ENCODE results near the gene QTRT2.

The QTRT2 gene

DNA sequence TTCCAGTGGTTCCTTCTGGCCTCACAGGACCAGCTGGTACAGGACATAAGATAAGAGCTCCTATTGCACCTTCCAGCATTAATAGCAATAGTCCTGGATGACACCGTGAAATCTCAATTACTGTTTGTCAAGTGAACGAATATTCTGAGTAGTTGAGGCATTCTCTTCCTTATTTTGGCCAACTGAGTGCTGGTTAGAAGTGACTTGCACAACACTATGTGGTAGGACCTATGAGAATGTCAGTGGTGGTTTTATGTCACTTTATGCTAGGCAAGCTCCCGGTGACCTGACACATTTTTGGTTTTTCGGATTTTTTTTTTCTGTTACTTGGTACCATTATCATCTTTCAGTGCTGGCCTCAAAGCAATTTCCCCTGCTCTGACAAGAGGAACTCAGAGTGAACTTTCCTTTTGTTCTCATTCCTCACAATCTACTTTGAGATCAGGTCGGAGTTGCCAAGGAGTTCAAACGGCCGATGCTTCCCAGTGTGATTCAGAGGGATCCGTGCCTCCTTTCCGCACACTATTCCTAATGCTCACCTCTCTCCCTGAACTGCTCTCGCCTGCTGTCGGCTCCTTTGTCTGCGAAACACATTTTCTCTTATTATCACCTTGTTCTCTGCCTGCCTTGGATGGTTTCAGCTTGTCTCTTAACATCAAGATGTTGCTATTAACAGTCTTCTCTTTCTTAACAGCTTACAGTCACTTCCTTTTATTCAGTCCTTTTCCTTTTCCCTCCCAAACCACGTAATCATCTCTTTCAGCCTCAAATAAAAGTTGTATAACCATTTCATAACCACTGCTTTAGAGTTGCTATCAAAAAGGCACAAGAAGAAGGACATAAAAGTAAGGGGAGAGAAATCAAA lies 35.8 kb downstream of the QTRT2 start:
- Histone ChIP-seq H3K9me3 (ENCODE audit: severe bottlenecking) (peaks cover 4% of the 10 kb centered on the region), H3K27ac (no peak overlapping the region), H3K36me3 (peaks cover 8% of the 10 kb centered on the region), H3K4me3 (ENCODE audit: low read depth, low read length) (no peak overlapping the region), H3K27me3 (ENCODE audit: insufficient read depth, low read depth, severe bottlenecking) (no peaks in the 10 kb centered on the region)
- TF ChIP-seq, protein P1, sequence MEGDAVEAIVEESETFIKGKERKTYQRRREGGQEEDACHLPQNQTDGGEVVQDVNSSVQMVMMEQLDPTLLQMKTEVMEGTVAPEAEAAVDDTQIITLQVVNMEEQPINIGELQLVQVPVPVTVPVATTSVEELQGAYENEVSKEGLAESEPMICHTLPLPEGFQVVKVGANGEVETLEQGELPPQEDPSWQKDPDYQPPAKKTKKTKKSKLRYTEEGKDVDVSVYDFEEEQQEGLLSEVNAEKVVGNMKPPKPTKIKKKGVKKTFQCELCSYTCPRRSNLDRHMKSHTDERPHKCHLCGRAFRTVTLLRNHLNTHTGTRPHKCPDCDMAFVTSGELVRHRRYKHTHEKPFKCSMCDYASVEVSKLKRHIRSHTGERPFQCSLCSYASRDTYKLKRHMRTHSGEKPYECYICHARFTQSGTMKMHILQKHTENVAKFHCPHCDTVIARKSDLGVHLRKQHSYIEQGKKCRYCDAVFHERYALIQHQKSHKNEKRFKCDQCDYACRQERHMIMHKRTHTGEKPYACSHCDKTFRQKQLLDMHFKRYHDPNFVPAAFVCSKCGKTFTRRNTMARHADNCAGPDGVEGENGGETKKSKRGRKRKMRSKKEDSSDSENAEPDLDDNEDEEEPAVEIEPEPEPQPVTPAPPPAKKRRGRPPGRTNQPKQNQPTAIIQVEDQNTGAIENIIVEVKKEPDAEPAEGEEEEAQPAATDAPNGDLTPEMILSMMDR (IDR thresholded peaks at IDR 0.05; ENCODE audit: low read depth, low read length) = no peak
- DNase-seq = no peak

DNA sequence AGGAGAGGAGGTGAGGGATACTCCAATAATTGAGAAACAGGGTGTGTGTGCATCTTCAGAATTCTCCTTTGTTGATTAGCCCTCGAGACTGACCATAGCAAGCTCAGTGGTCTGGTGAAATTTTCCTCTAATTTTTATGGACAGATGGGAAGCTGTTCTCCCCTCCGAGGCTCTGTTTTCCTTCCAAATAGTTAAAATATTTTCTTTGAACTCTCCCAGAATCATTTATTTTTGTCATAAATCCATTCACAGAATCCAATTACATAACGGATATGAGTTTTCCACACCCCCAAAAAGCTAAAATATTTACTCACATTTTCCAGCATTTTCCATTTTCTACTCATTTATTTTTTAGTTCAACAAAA lies 36.5 kb downstream of the QTRT2 start:
- no peaks in the 10 kb centered on the region for H3K27me3 ChIP-seq (ENCODE audit: insufficient read depth, low read depth, severe bottlenecking)
- no peak overlapping the region for H3K27ac ChIP-seq
- no peaks in the 10 kb centered on the region for H3K9me3 ChIP-seq (ENCODE audit: severe bottlenecking)
- no peak for DNase-seq
- TF ChIP-seq, protein P1 (IDR thresholded peaks at IDR 0.05; ENCODE audit: low read depth, low read length) = no peak
- peaks cover 2% of the 10 kb centered on the region for H3K36me3 ChIP-seq
- H3K4me3 ChIP-seq (ENCODE audit: low read depth, low read length) = no peak overlapping the region

- TF ChIP-seq, protein P1 (IDR thresholded peaks at IDR 0.05; ENCODE audit: low read depth, low read length) = no peak
- H3K4me3 ChIP-seq (ENCODE audit: low read depth, low read length) = no peak overlapping the region
- DNase-seq = no peak
- H3K9me3 ChIP-seq (ENCODE audit: severe bottlenecking) = no peaks in the 10 kb centered on the region
- H3K36me3 ChIP-seq = no peaks in the 10 kb centered on the region; the same call in 1 of the 2 replicates
- H3K27me3 ChIP-seq (ENCODE audit: insufficient read depth, low read depth, severe bottlenecking) = no peaks in the 10 kb centered on the region
- no peak overlapping the region for H3K27ac ChIP-seq
These were observed 37.1 kb downstream of the QTRT2 start for GRCh38 chr3:114093596-114093995.

- TF ChIP-seq, protein P1 (IDR thresholded peaks at IDR 0.05; ENCODE audit: low read depth, low read length) = no peak
- no peak for DNase-seq
- Histone ChIP-seq H3K36me3 (no peaks in the 10 kb centered on the region), H3K27me3 (ENCODE audit: insufficient read depth, low read depth, severe bottlenecking) (no peaks in the 10 kb centered on the region), H3K27ac (no peak overlapping the region), H3K4me3 (ENCODE audit: low read depth, low read length) (no peak overlapping the region), H3K9me3 (ENCODE audit: severe bottlenecking) (no peaks in the 10 kb centered on the region)
These were observed 39.3 kb downstream of the QTRT2 start for GRCh38 chr3:114095796-114096195.

DNA sequence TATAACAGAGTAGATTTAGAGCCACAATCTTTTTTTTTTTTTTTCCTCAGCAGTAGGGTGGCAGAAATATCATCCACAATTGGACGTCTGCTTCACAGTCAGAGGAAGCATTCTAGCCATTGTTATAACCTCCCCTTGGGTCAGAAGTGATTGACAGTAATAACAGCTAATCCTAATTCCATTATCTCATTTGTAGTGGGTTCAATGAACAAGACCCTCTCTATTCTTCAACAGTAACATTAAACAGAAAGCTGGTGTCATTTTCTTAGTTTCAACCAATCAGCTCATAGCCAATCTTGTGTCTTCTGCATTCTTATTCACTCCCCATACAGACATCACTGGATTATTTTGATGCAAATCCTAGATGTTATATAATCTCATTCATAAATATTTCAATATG lies 44.6 kb downstream of the QTRT2 start:
- no peak for DNase-seq
- Histone ChIP-seq H3K36me3 (no peaks in the 10 kb centered on the region), H3K27me3 (ENCODE audit: insufficient read depth, low read depth, severe bottlenecking) (no peaks in the 10 kb centered on the region), H3K4me3 (ENCODE audit: low read depth, low read length) (no peak overlapping the region), H3K27ac (no peak overlapping the region), H3K9me3 (ENCODE audit: severe bottlenecking) (no peaks in the 10 kb centered on the region)
- TF ChIP-seq, protein P1 (IDR thresholded peaks at IDR 0.05; ENCODE audit: low read depth, low read length) = no peak

DNA sequence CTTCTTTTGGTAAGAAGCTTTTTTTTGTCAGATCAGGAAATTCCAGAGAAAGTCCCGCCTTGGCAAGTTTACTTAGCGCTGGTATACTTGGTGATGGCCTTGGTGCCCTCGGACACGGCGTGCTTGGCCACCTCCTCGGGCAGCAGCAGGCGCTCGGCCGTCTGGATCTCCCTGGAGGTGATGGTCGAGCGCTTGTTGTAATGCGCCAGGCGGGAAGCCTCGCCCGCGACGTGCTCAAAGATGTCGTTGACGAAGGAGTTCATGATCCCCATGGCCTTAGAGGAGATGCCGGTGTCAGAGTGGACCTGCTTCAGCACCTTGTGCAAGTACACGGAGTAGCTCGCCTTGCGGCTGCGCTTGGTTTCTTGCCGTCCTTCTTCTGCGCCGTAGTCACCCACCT lies 46.6 kb downstream of the QTRT2 start:
- TF ChIP-seq, protein P1 (IDR thresholded peaks at IDR 0.05; ENCODE audit: low read depth, low read length) = no peak
- Histone ChIP-seq H3K4me3 (ENCODE audit: low read depth, low read length) (no peak overlapping the region), H3K9me3 (ENCODE audit: severe bottlenecking) (no peaks in the 10 kb centered on the region), H3K27me3 (ENCODE audit: insufficient read depth, low read depth, severe bottlenecking) (no peaks in the 10 kb centered on the region), H3K36me3 (no peaks in the 10 kb centered on the region), H3K27ac (no peak overlapping the region)
- no peak for DNase-seq
